SK-N-SH treated with all-trans-retinoic acid at 6 μM for 48 hours (cell line): ENCODE measurements around the gene UBXN1.

ENCODE experiments used
- ATAC-seq: fragments of 200-7000 bp; cut with Tn5 transposase; 3 replicates; pipeline ENCODE4 v1.9.1; 2020; ENCODE audit warnings: mild to moderate bottlenecking, moderate library complexity
- ARNTL ChIP-seq: fragments of 450-650 bp; formaldehyde crosslinking; IDR thresholded peaks from 2 replicates; pipeline ENCODE4 v1.5.0; 2020; ENCODE audit warnings: low read depth, mild to moderate bottlenecking, moderate library complexity, borderline replicate concordance
- BACH2 ChIP-seq: fragments of 250-450 bp; sonication (Bioruptor Pico); IDR thresholded peaks from 2 replicates; pipeline ENCODE4 v1.9.0; 2021; ENCODE audit warnings: mild to moderate bottlenecking, borderline replicate concordance
- ESRRG ChIP-seq: fragments of 250-450 bp; sonication (Bioruptor Pico); IDR thresholded peaks from 2 replicates; pipeline ENCODE4 v1.6.1; 2021; ENCODE audit warnings: mild to moderate bottlenecking
- GLIS3 ChIP-seq: fragments of 250-450 bp; sonication (Bioruptor Pico); IDR thresholded peaks from 2 replicates; pipeline ENCODE4 v1.5.0; 2020; ENCODE audit warnings: mild to moderate bottlenecking, moderate library complexity
- ISL1 ChIP-seq: fragments of 250-450 bp; sonication (Bioruptor Pico); IDR thresholded peaks from 2 replicates; pipeline ENCODE4 v2.1.2; 2022; ENCODE audit warnings: mild to moderate bottlenecking, moderate library complexity
- OSR1 ChIP-seq: fragments of 250-450 bp; sonication (Bioruptor Pico); IDR thresholded peaks from 2 replicates; pipeline ENCODE4 v1.8.0; 2022; ENCODE audit warnings: moderate library complexity, mild to moderate bottlenecking, inconsistent platforms
- PPARA ChIP-seq: fragments of 250-450 bp; sonication (Bioruptor Pico); IDR thresholded peaks from 2 replicates; pipeline ENCODE4 v1.5.0; 2020; ENCODE audit warnings: mild to moderate bottlenecking, borderline replicate concordance
- SNAI2 ChIP-seq: fragments of 250-450 bp; sonication (Bioruptor Pico); IDR thresholded peaks from 2 replicates; pipeline ENCODE4 v1.5.0; 2020; ENCODE audit warnings: mild to moderate bottlenecking, moderate library complexity
- TCF4 ChIP-seq: fragments of 250-450 bp; sonication (Bioruptor Pico); IDR thresholded peaks from 2 replicates; pipeline ENCODE4 v1.8.0; 2021; ENCODE audit warnings: mild to moderate bottlenecking, moderate library complexity, borderline replicate concordance
- TOX ChIP-seq: fragments of 250-450 bp; sonication (Bioruptor Pico); IDR thresholded peaks from 2 replicates; pipeline ENCODE4 v1.8.0; 2021; ENCODE audit warnings: mild to moderate bottlenecking, moderate library complexity, borderline replicate concordance
- ZC3H10 ChIP-seq: fragments of 250-450 bp; sonication (Bioruptor Pico); IDR thresholded peaks from 2 replicates; pipeline ENCODE4 v1.5.1; 2021; ENCODE audit warnings: mild to moderate bottlenecking, moderate library complexity
- ZFP30 ChIP-seq: fragments of 450-650 bp; formaldehyde crosslinking; IDR thresholded peaks from 2 replicates; pipeline ENCODE4 v1.5.0; 2022; ENCODE audit warnings: mild to moderate bottlenecking, moderate library complexity
- ZNF565 ChIP-seq: fragments of 450-650 bp; formaldehyde crosslinking; conservative IDR thresholded peaks from 2 replicates; pipeline ENCODE4 v1.5.0; 2020; ENCODE audit warnings: low read depth, mild to moderate bottlenecking, moderate library complexity
- ZNF70 ChIP-seq: fragments of 450-650 bp; formaldehyde crosslinking; IDR thresholded peaks from 2 replicates; pipeline ENCODE4 v1.5.0; 2020; ENCODE audit warnings: mild to moderate bottlenecking, moderate library complexity
- ZNF8 ChIP-seq: fragments of 450-650 bp; formaldehyde crosslinking; IDR thresholded peaks from 2 replicates; pipeline ENCODE4 v1.5.0; 2020; ENCODE audit warnings: mild to moderate bottlenecking, moderate library complexity
- TF ChIP-seq, protein P1 (sequence below): fragments of 250-450 bp; sonication (Bioruptor Pico); IDR thresholded peaks from 2 replicates; pipeline ENCODE4 v1.5.0; 2020; ENCODE audit warnings: mild to moderate bottlenecking, moderate library complexity
- TF ChIP-seq, protein P2 (sequence below): fragments of 250-450 bp; sonication (Bioruptor Pico); IDR thresholded peaks from 2 replicates; pipeline ENCODE4 v1.8.0; 2020; ENCODE audit warnings: mild to moderate bottlenecking, moderate library complexity, borderline replicate concordance
- TF ChIP-seq, protein P3 (sequence below): fragments of 250-450 bp; sonication (Bioruptor Pico); IDR thresholded peaks from 2 replicates; pipeline ENCODE4 v1.5.1; 2021; ENCODE audit warnings: mild to moderate bottlenecking, moderate library complexity
- TF ChIP-seq, protein P4 (sequence below): fragments of 250-450 bp; sonication (Bioruptor Pico); IDR thresholded peaks from 2 replicates; pipeline ENCODE4 v1.8.0; 2021; ENCODE audit warnings: low read depth, mild to moderate bottlenecking, moderate library complexity, borderline replicate concordance

The UBXN1 gene, protein sequence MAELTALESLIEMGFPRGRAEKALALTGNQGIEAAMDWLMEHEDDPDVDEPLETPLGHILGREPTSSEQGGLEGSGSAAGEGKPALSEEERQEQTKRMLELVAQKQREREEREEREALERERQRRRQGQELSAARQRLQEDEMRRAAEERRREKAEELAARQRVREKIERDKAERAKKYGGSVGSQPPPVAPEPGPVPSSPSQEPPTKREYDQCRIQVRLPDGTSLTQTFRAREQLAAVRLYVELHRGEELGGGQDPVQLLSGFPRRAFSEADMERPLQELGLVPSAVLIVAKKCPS

DNA sequence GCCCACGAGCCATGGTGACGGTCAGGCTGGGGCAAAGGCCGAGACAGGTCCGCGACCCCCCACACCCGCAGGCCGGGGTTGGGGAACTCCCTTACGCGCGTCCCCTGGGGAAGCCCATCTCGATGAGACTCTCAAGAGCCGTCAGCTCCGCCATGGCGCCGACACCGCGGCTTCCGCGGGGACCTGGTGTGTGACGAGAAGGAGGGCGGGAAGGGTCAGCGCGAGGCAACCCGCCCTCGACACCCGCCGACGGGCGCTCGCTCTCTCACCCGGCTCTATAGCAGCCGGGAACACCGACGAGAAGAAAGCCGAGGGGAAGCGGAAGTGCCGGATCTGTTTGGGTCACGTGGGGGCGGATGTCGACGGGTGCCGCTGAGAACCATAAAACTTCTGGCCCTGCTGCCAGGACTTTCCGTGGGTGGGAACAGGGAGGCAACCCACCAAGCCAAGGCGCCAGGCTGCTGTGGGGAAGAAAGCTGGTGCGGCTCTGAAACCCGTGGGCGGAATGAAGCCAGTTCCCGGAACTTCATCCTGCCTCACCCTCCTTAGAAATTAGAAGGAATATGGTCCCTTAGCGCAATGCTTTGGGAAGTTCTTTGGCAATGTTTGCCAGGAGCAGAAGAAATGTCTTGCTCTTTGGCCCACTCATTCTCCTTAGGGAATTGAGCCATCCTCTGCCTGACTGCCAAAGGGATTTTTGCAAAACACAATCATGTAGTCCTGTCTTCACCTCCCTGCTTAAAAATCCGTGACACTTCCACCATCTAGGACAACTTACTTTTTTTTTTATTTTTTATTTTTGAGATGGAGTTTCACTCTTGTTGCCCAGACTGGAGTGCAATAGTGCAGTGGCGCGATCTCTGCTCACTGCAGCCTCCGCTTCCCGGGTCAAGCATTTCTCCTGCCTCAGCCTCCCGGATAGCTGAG is at the start of gene UBXN1:
TSS of gene UBXN1 (minus strand) at position 304 of the 927 bp plus-strand sequence. CDS start at position 154, 150 bp downstream.
- peak; percentile 86 for ATAC-seq
- TF ChIP-seq ZNF8 (CRISPR knock-in tag) = no peak
- no peak for TF ChIP-seq ISL1 (CRISPR knock-in tag)
- no peak for TF ChIP-seq TCF4 (CRISPR knock-in tag)

DNA sequence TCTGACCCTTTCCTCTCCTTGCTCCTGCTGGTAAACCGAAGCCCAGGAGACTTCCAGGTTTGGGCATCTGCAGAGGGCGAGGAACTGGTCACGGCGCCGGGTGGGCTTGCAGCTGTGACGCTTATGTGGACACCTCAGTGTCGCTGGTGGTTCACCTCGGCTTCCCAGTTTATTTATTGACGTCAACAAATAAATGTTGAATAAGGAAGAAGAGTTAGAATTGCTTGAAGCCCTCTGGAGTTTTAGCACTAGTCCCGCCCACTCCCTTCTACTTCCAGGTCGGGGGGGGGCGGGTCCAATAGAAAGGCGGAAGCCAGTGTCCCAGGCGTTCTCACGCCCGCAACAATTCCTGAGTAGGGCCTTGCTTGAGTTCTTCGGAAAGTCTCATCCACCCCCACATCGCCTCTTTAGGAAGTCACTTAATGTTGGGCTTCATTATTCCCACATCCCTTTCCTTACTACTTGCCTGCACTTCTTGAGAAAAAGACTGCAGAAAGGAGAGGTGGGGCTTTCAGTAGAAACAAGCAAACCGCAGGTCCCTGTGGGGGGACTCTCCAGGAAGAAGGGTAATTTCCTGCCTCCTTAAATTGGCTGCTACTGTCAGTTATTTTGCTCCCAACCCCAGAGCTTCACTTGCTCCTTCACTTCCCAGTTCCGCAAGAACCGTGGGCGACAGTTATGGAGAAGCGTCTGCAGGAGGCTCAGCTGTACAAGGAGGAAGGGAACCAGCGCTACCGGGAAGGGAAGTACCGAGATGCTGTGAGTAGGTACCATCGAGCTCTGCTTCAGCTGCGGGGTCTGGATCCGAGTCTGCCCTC is 49.5 kb upstream of the UBXN1 start, which contains the start of gene TTC9C:
TSS of gene TTC9C (plus strand) at position 316 of the 818 bp plus-strand sequence. CDS start at position 679, 363 bp downstream.
- ATAC-seq = peak; percentile 77

DNA sequence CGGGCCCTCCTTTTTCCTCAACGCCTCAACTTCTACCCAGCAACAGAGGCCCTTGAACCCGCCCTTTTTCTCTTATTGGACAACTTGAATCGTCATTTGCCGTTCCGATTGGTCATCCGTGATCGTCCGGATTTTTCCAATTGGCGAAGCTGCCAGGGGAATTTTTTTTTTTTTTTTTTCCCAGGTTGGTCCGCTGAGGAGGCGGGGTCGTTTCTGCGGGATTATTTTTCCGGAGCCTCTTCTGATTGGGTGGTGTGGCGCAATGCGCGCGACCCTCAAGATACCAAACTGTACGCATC is 48.9 kb upstream of the UBXN1 start:
- ATAC-seq = peak; percentile 79
- TF ChIP-seq, protein P1, sequence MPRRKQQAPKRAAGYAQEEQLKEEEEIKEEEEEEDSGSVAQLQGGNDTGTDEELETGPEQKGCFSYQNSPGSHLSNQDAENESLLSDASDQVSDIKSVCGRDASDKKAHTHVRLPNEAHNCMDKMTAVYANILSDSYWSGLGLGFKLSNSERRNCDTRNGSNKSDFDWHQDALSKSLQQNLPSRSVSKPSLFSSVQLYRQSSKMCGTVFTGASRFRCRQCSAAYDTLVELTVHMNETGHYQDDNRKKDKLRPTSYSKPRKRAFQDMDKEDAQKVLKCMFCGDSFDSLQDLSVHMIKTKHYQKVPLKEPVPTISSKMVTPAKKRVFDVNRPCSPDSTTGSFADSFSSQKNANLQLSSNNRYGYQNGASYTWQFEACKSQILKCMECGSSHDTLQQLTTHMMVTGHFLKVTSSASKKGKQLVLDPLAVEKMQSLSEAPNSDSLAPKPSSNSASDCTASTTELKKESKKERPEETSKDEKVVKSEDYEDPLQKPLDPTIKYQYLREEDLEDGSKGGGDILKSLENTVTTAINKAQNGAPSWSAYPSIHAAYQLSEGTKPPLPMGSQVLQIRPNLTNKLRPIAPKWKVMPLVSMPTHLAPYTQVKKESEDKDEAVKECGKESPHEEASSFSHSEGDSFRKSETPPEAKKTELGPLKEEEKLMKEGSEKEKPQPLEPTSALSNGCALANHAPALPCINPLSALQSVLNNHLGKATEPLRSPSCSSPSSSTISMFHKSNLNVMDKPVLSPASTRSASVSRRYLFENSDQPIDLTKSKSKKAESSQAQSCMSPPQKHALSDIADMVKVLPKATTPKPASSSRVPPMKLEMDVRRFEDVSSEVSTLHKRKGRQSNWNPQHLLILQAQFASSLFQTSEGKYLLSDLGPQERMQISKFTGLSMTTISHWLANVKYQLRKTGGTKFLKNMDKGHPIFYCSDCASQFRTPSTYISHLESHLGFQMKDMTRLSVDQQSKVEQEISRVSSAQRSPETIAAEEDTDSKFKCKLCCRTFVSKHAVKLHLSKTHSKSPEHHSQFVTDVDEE (CRISPR knock-in tag) = no peak
- no peak for TF ChIP-seq GLIS3
- no peak for TF ChIP-seq BACH2 (CRISPR knock-in tag)
- no peak for TF ChIP-seq ZNF565 (CRISPR knock-in tag)
- no peak for TF ChIP-seq ISL1 (CRISPR knock-in tag)
- no peak for TF ChIP-seq ARNTL (CRISPR knock-in tag)
- TF ChIP-seq ZNF8 (CRISPR knock-in tag) = no peak
- TF ChIP-seq, protein P2, sequence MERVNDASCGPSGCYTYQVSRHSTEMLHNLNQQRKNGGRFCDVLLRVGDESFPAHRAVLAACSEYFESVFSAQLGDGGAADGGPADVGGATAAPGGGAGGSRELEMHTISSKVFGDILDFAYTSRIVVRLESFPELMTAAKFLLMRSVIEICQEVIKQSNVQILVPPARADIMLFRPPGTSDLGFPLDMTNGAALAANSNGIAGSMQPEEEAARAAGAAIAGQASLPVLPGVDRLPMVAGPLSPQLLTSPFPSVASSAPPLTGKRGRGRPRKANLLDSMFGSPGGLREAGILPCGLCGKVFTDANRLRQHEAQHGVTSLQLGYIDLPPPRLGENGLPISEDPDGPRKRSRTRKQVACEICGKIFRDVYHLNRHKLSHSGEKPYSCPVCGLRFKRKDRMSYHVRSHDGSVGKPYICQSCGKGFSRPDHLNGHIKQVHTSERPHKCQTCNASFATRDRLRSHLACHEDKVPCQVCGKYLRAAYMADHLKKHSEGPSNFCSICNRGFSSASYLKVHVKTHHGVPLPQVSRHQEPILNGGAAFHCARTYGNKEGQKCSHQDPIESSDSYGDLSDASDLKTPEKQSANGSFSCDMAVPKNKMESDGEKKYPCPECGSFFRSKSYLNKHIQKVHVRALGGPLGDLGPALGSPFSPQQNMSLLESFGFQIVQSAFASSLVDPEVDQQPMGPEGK (CRISPR knock-in tag) = no peak
- TF ChIP-seq PPARA (CRISPR knock-in tag) = no peak
- TF ChIP-seq ZC3H10 (CRISPR knock-in tag) = no peak
- no peak for TF ChIP-seq SNAI2
- no peak for TF ChIP-seq ZNF70 (CRISPR knock-in tag)
- TF ChIP-seq ESRRG (CRISPR knock-in tag) = no peak
- no peak for TF ChIP-seq TOX (CRISPR knock-in tag)

More for the DNA sequence above, 49.5 kb upstream of the UBXN1 start, which contains the start of gene TTC9C:
- no peak for TF ChIP-seq ZFP30 (CRISPR knock-in tag)
- TF ChIP-seq, protein P1 (CRISPR knock-in tag) = no peak
- TF ChIP-seq ESRRG (CRISPR knock-in tag) = no peak
- TF ChIP-seq, protein P3, sequence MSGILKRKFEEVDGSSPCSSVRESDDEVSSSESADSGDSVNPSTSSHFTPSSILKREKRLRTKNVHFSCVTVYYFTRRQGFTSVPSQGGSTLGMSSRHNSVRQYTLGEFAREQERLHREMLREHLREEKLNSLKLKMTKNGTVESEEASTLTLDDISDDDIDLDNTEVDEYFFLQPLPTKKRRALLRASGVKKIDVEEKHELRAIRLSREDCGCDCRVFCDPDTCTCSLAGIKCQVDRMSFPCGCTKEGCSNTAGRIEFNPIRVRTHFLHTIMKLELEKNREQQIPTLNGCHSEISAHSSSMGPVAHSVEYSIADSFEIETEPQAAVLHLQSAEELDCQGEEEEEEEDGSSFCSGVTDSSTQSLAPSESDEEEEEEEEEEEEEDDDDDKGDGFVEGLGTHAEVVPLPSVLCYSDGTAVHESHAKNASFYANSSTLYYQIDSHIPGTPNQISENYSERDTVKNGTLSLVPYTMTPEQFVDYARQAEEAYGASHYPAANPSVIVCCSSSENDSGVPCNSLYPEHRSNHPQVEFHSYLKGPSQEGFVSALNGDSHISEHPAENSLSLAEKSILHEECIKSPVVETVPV (CRISPR knock-in tag) = no peak
- TF ChIP-seq ZNF8 (CRISPR knock-in tag) = no peak
- TF ChIP-seq, protein P4, sequence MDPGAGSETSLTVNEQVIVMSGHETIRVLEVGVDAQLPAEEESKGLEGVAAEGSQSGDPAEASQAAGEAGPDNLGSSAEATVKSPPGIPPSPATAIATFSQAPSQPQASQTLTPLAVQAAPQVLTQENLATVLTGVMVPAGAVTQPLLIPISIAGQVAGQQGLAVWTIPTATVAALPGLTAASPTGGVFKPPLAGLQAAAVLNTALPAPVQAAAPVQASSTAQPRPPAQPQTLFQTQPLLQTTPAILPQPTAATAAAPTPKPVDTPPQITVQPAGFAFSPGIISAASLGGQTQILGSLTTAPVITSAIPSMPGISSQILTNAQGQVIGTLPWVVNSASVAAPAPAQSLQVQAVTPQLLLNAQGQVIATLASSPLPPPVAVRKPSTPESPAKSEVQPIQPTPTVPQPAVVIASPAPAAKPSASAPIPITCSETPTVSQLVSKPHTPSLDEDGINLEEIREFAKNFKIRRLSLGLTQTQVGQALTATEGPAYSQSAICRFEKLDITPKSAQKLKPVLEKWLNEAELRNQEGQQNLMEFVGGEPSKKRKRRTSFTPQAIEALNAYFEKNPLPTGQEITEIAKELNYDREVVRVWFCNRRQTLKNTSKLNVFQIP (CRISPR knock-in tag) = no peak
- no peak for TF ChIP-seq TOX (CRISPR knock-in tag)
- TF ChIP-seq ZNF70 (CRISPR knock-in tag) = no peak
- TF ChIP-seq ZNF565 (CRISPR knock-in tag) = no peak
- TF ChIP-seq OSR1 (CRISPR knock-in tag) = no peak
